ENCODE results near the gene ROS1.
"Not testable (repeated sequence)": the region's sequence is repeated elsewhere in the genome, so short reads cannot be mapped to it uniquely, and the experiment has no call there.

The ROS1 gene

DNA sequence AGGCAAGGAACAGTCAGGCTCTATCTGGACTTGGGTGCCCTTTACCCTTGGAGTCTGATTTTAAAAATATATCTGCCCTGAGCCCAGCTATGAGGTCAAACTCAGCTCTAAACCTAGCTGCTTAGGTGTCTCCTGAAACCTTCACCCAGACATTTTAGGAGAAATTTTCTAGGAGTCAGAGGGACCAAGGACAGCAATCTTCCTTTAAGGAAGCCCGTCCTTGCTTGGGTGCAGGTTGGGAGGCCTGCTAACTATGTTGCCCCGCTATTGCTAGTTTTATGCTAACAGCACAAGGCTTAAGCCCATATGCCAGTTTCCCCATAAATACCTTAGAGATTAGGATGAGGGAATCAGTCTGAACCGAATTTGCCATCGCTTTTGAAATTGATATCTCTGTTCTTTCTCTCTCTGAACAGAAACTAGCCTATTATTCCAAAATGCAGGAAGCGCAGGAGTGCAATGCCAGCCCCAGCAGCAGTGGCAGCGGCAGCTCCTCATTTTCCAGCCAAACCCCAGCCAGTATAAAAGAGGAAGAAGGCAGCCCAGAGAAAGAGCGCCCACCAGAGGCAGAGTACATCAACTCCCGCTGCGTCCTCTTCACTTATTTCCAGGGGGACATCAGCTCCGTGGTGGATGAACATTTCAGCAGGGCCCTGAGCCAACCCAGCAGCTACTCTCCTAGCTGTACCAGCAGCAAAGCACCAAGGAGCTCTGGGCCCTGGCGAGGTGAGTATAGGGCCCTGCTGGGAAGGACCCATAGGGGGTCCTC is 157.8 kb downstream of the ROS1 start:
- TF ChIP-seq POLR2A (IDR thresholded peaks at IDR 0.05; ENCODE audit: low read length) (no peak), GATA1 (IDR thresholded peaks at IDR 0.05; ENCODE audit: low read depth, low read length) (no peak)
- no peak for DNase-seq

DNA sequence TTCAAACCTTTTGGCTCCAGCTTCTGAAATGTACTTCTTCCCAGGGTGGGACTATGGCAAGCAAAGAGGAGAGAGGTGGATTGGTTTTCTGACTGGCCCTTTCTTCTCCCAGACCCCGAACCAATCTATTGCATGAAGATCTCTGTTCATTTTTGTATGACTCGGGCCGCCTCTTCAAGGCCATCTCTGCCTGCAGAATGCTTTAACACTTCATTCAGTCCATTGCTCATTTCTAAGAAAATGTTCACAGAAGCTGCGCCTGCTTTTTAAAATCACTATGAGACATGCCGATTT is 158.7 kb downstream of the ROS1 start:
- TF ChIP-seq POLR2A (IDR thresholded peaks at IDR 0.05; ENCODE audit: low read length) (no peak), GATA1 (IDR thresholded peaks at IDR 0.05; ENCODE audit: low read depth, low read length) (no peak)
- no peak for DNase-seq

GRCh38 chr6:117266257-117267053 is 159.3 kb downstream of the ROS1 start:
- no peak for TF ChIP-seq POLR2A (IDR thresholded peaks at IDR 0.05; ENCODE audit: low read length)
- TF ChIP-seq GATA1 (IDR thresholded peaks at IDR 0.05; ENCODE audit: low read depth, low read length): no peak
- DNase-seq: no peak

- no peak for TF ChIP-seq GATA1 (IDR thresholded peaks at IDR 0.05; ENCODE audit: low read depth, low read length)
- no peak for TF ChIP-seq POLR2A (IDR thresholded peaks at IDR 0.05; ENCODE audit: low read length)
- DNase-seq: no peak
These were observed 160.1 kb downstream of the ROS1 start, which contains the start of gene VGLL2 for GRCh38 chr6:117265410-117266256. TSS of gene VGLL2 (plus strand) at chr6:117265558. CDS start at chr6:117265764, 206 bp downstream.

DNA sequence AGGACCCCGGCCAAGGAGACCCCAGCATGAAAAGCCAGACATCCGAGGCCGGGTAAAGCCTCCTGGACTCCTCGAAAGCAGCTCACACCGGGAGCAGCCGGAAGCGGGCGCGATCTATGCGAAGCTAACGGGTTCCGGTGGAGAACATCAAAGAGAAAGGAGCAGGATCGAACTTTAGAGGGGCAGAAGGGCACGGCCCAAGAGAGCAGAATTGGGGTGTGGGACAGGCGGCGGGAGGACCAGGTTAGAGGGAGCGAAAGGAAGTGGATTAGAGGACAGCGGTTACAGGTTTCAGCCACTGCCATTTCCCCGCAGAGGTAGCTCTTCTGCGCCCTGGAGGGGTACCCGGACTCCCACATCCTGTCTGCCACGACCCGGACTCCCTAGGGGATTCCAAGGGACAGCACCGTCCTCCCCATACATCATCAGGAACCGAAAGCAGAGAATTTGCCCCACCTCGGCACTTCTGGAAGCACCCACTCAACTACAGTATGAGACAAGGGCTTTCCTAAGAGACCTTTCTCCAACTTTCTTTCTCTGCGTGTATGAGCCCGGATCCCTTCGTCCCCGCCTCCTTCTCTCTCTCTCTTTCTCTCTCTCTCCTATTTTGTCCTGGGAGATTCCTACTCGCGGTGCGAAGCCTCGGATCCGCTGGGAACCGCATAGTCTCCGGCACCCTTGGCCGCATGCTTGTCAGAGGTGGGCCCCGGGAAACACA is 160.9 kb downstream of the ROS1 start:
- TF ChIP-seq POLR2A (IDR thresholded peaks at IDR 0.05; ENCODE audit: low read length): no peak
- TF ChIP-seq GATA1 (IDR thresholded peaks at IDR 0.05; ENCODE audit: low read depth, low read length): no peak
- no peak for DNase-seq

GRCh38 chr6:117264369-117264691 is 161.4 kb downstream of the ROS1 start:
- no peak for DNase-seq
- TF ChIP-seq GATA1 (IDR thresholded peaks at IDR 0.05; ENCODE audit: low read depth, low read length) (no peak), POLR2A (IDR thresholded peaks at IDR 0.05; ENCODE audit: low read length) (no peak)

DNA sequence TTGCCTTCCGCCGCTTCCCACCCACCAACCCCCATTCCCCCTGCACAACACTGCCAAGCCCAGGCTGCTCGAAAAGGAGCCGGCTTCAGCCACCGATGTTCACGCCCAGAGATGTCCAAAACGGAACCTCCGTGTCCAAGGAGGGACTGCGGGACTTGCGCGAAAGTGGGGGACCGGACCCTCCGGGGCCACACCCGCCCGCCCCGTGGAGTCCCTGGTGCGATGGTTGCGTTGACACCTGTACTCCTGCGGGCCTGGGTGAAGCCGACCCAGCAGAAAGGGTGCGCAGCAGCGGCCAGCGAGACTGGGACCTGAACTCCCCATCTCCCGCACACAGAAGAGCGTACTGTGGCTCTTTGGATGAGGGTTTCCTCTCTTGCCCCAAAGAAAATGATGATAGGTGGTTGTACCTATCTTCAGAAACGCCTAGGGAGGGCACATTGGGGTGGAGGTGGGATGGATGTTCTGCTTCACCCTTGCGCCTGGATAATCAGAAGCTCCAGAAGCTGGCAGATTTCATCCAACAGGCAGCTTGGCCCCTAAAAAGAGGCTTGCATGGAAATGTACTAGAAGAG is 162.3 kb downstream of the ROS1 start:
- DNase-seq: no peak
- no peak for TF ChIP-seq POLR2A (IDR thresholded peaks at IDR 0.05; ENCODE audit: low read length)
- TF ChIP-seq GATA1 (IDR thresholded peaks at IDR 0.05; ENCODE audit: low read depth, low read length): no peak

DNA sequence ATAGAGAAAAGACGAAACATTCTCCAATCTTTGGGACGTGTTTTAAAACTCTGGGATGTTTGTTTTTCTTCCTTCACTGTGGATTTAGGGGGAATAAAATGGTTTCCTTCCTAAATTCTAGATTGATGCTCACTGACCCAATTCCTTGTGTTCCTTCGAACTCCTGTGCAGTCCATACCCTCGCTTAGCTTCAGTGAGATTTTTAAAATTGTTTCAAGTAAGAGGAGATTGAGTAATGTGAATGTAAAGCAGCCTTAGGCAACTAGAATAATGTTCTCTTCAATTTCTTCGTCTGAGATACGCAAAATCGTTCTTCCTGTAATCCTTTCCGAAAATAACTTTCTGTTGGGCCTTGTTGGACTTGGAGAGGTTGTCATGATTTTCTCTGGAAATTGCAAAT is 162.9 kb downstream of the ROS1 start:
- TF ChIP-seq POLR2A (IDR thresholded peaks at IDR 0.05; ENCODE audit: low read length): no peak
- no peak for DNase-seq

- DNase-seq: no peak
- TF ChIP-seq POLR2A (IDR thresholded peaks at IDR 0.05; ENCODE audit: low read length) (no peak), GATA1 (IDR thresholded peaks at IDR 0.05; ENCODE audit: low read depth, low read length) (no peak)
These were observed 172.0 kb downstream of the ROS1 start for GRCh38 chr6:117253785-117254184.

GRCh38 chr6:117244979-117245378 is 180.8 kb downstream of the ROS1 start:
- DNase-seq: not testable (repeated sequence)

- not testable (repeated sequence) for DNase-seq
These were observed 181.2 kb downstream of the ROS1 start for GRCh38 chr6:117244571-117244970.

All from erythroblast (primary cell).